Smooth muscle cell (in vitro differentiated cells): Measurements from ENCODE around the gene RAP1A. TPM values are rescaled to one million over a fixed set of nuclear protein-coding genes. Genes with fewer than 3 reads are reported as not detected.

Experiments used
- DNase-seq: peaks from one replicate; lab custom pipeline; 2025; ENCODE audit not compliant: unreplicated experiment; lab: John Stamatoyannopoulos, UW
- H2AFZ ChIP-seq: fragments of 200-600 bp; sonication (generic); 2 replicates; pipeline ENCODE4 v1.6.0; 2016; ENCODE audit warnings: antibody characterized with exemption, low read depth, mild to moderate bottlenecking
- H3F3A ChIP-seq: fragments of 200-600 bp; sonication (generic); 2 replicates; pipeline ENCODE4 v1.6.0; 2017; ENCODE audit warnings: antibody characterized with exemption, low read depth
- H3K27ac ChIP-seq: fragments of 200-600 bp; sonication (generic); 2 replicates; pipeline ENCODE4 v1.5.1; 2016; ENCODE audit warnings: low read depth, mild to moderate bottlenecking
- H3K27me3 ChIP-seq: fragments of 200-600 bp; sonication (generic); 2 replicates; pipeline ENCODE4 v1.6.1; 2016; ENCODE audit warnings: low read depth, mild to moderate bottlenecking
- H3K36me3 ChIP-seq: fragments of 200-600 bp; sonication (generic); 2 replicates; pipeline ENCODE4 v1.5.1; 2016; ENCODE audit warnings: low read depth
- H3K4me1 ChIP-seq: fragments of 200-600 bp; sonication (generic); 2 replicates; pipeline ENCODE4 v1.5.1; 2016; ENCODE audit warnings: low read depth
- H3K4me2 ChIP-seq: fragments of 200-600 bp; sonication (generic); 2 replicates; pipeline ENCODE4 v1.6.0; 2016; ENCODE audit warnings: mild to moderate bottlenecking
- H3K4me3 ChIP-seq: fragments of 200-600 bp; sonication (generic); 2 replicates; pipeline ENCODE4 v1.5.1; 2016; ENCODE audit warnings: mild to moderate bottlenecking
- H3K79me2 ChIP-seq: fragments of 200-600 bp; sonication (generic); 2 replicates; pipeline ENCODE4 v1.6.0; 2016; ENCODE audit warnings: low read depth, mild to moderate bottlenecking
- H3K9ac ChIP-seq: fragments of 200-600 bp; sonication (generic); 2 replicates; pipeline ENCODE4 v1.6.0; 2016; ENCODE audit warnings: low read depth
- H3K9me3 ChIP-seq: fragments of 200-600 bp; sonication (generic); replicated peaks from 2 replicates; pipeline ENCODE4 v1.5.1; 2016; ENCODE audit warnings: low read depth
- H4K20me1 ChIP-seq: fragments of 200-600 bp; sonication (generic); 2 replicates; pipeline ENCODE4 v1.6.0; 2016; ENCODE audit warnings: low read depth
- WGBS: methylation state at CpG from one replicate; pipeline ENCODE4 v1.1.7; 2016; ENCODE audit warnings: low lambda C conversion rate; 5-methylcytosine and 5-hydroxymethylcytosine counted together
- polyA plus RNA-seq: library from polyadenylated mRNA; unstranded; fragments of >200 nt; fragmentation: Nextera tagmentation; extraction: Ambion mirVana; gene quantifications from 2 replicates; pipeline ENCODE4 v1.2.1, GENCODE V29; 2016
- total RNA-seq: library from RNA; depleted of rRNA; stranded (reverse); fragments of >200 nt; gene quantifications from 2 replicates; pipeline ENCODE4 v1.2.3, GENCODE V29; 2014
- TF ChIP-seq, protein P1 (sequence below): fragments of 200-600 bp; sonication (generic); IDR thresholded peaks from 2 replicates; pipeline ENCODE4 v1.5.1; 2017; ENCODE audit warnings: borderline replicate concordance, mild to moderate bottlenecking, antibody characterized with exemption; ENCODE audit not compliant: insufficient read depth, poor library complexity, severe bottlenecking

The RAP1A gene
- total and polyA plus RNA-seq, 2 experiments from 2014 or later, result 36.8 to 64.9 TPM

- H3K4me1 ChIP-seq, result peaks cover 4% of the 10 kb centered on the region
- no peak overlapping the region for H3K27ac ChIP-seq
- no peak overlapping the region for H3K4me2 ChIP-seq
- H2AFZ ChIP-seq, result no peak overlapping the region
- no peaks in the 10 kb centered on the region for H3K27me3 ChIP-seq
- H3K9ac ChIP-seq, result no peak overlapping the region
- no peak for DNase-seq
- H3K4me3 ChIP-seq, result no peak overlapping the region
- H4K20me1 ChIP-seq, result peaks cover 91% of the 10 kb centered on the region
- TF ChIP-seq, protein P1, sequence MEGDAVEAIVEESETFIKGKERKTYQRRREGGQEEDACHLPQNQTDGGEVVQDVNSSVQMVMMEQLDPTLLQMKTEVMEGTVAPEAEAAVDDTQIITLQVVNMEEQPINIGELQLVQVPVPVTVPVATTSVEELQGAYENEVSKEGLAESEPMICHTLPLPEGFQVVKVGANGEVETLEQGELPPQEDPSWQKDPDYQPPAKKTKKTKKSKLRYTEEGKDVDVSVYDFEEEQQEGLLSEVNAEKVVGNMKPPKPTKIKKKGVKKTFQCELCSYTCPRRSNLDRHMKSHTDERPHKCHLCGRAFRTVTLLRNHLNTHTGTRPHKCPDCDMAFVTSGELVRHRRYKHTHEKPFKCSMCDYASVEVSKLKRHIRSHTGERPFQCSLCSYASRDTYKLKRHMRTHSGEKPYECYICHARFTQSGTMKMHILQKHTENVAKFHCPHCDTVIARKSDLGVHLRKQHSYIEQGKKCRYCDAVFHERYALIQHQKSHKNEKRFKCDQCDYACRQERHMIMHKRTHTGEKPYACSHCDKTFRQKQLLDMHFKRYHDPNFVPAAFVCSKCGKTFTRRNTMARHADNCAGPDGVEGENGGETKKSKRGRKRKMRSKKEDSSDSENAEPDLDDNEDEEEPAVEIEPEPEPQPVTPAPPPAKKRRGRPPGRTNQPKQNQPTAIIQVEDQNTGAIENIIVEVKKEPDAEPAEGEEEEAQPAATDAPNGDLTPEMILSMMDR, result no peak
- WGBS, result 79% methylated on average over 4 of the region's 4 CpGs
- peaks cover 97% of the 10 kb centered on the region for H3K79me2 ChIP-seq
- H3F3A ChIP-seq, result no peaks in the 10 kb centered on the region
- H3K36me3 ChIP-seq, result no peaks in the 10 kb centered on the region
- no peaks in the 10 kb centered on the region for H3K9me3 ChIP-seq
Measured at GRCh38 chr1:111638320-111638719, 18.7 kb downstream of the RAP1A start.

- H2AFZ ChIP-seq, result no peak overlapping the region
- peaks cover 90% of the 10 kb centered on the region for H4K20me1 ChIP-seq
- H3K27me3 ChIP-seq, result no peaks in the 10 kb centered on the region
- H3K9ac ChIP-seq, result no peak overlapping the region
- H3K4me3 ChIP-seq, result no peak overlapping the region
- H3K36me3 ChIP-seq, result no peaks in the 10 kb centered on the region
- no peaks in the 10 kb centered on the region for H3K9me3 ChIP-seq
- H3F3A ChIP-seq, result no peaks in the 10 kb centered on the region
- no peak overlapping the region for H3K4me2 ChIP-seq
- TF ChIP-seq, protein P1, result no peak
- DNase-seq, result no peak
- WGBS, result 97% methylated on average over 3 of the region's 3 CpGs
- H3K27ac ChIP-seq, result no peak overlapping the region
- H3K79me2 ChIP-seq, result peaks cover 97% of the 10 kb centered on the region
- H3K4me1 ChIP-seq, result peaks cover 4% of the 10 kb centered on the region
Measured at GRCh38 chr1:111639602-111640198, 20.1 kb downstream of the RAP1A start.

- H3K9ac ChIP-seq, result no peak overlapping the region
- H3K79me2 ChIP-seq, result peaks cover 97% of the 10 kb centered on the region
- no peak overlapping the region for H3K4me2 ChIP-seq
- 96% methylated on average over 2 of the region's 2 CpGs for WGBS
- peaks cover 90% of the 10 kb centered on the region for H4K20me1 ChIP-seq
- no peaks in the 10 kb centered on the region for H3K9me3 ChIP-seq
- H2AFZ ChIP-seq, result no peak overlapping the region
- no peaks in the 10 kb centered on the region for H3F3A ChIP-seq
- no peak overlapping the region for H3K4me3 ChIP-seq
- H3K36me3 ChIP-seq, result no peaks in the 10 kb centered on the region
- H3K27me3 ChIP-seq, result no peaks in the 10 kb centered on the region
- TF ChIP-seq, protein P1, result no peak
- H3K4me1 ChIP-seq, result no peaks in the 10 kb centered on the region
- DNase-seq, result no peak
- no peak overlapping the region for H3K27ac ChIP-seq
Measured at GRCh38 chr1:111643097-111643496, 23.5 kb downstream of the RAP1A start.

DNA sequence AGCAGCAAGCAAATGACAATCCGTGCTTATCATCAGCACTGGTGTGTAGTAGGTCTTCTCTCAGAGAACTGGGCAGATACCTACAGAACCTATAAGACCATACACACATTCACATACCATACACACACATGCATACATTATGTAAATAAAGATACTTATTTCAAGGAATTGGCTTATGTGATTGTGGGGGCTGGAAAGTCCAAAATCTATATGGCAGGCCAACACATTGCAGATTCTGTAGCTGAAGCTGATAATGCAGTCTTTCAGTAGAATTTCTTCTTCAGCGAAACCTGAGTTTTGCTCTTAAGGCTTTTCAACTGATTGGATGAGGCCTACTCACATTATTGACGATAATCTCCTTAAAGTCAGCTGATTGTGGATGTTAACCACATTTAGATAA, 24.1 kb downstream of the RAP1A start:
- TF ChIP-seq, protein P1, result no peak
- 92% methylated on average over 3 of the region's 3 CpGs for WGBS
- H3K36me3 ChIP-seq, result no peaks in the 10 kb centered on the region
- H3K27me3 ChIP-seq, result no peaks in the 10 kb centered on the region
- H3K4me2 ChIP-seq, result no peak overlapping the region
- no peak for DNase-seq
- peaks cover 97% of the 10 kb centered on the region for H3K79me2 ChIP-seq
- no peak overlapping the region for H2AFZ ChIP-seq
- no peaks in the 10 kb centered on the region for H3K9me3 ChIP-seq
- H3K27ac ChIP-seq, result no peak overlapping the region
- no peaks in the 10 kb centered on the region for H3K4me1 ChIP-seq
- H3K4me3 ChIP-seq, result no peak overlapping the region
- H3K9ac ChIP-seq, result no peak overlapping the region
- no peaks in the 10 kb centered on the region for H3F3A ChIP-seq
- peaks cover 90% of the 10 kb centered on the region for H4K20me1 ChIP-seq
